Activated T-cell treated with anti-CD3 and anti-CD28 coated beads for 1 hour (primary cell): ENCODE data around the gene PIGH.
"Not testable (repeated sequence)": the region's sequence is repeated elsewhere in the genome, so short reads cannot be mapped to it uniquely, and the experiment has no call there.

Source experiments
- DNase-seq: peaks from one replicate; pipeline ENCODE4 v3.0.0-alpha.2; 2020; ENCODE audit warnings: low read depth

PIGH gene

DNA sequence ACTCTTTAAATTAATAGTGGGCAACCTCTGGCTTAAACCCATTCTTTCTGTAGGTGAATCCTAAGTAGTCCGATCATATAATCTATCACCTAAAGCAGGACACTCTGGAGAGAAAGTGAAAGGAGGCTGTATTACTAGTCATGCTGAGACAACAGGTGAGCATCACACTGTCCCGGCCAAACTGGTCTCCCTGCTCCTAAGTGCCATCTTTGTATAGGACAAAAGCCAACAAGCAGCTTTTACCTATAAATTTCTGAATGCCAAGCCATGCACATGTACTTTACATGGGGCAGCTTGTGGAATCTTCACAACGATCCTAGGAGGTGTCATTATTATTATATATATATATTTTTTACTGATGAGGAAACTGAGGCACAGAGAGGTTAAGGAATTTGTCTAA, 48.9 kb downstream of the PIGH start:
- no peak for DNase-seq

DNA sequence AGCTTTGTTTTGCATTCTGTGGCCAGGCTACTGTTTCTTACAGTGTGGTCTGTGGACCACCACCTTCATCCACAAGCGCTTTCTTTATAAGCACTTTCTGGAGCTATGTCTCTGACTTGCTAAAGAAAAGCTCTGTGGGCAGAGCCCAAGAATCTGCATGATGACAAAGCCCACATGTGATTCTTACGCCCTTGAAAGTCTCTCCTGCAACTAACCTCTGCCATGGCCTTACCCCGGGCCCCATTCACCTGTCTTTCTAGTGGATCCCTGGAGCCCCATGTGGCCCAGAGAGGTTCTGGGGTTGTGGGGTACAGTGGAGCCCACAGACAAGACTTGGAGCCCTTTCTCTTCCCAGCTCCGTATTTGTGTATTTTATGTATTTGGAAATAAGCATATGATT, 50.3 kb downstream of the PIGH start:
- no peak for DNase-seq

DNA sequence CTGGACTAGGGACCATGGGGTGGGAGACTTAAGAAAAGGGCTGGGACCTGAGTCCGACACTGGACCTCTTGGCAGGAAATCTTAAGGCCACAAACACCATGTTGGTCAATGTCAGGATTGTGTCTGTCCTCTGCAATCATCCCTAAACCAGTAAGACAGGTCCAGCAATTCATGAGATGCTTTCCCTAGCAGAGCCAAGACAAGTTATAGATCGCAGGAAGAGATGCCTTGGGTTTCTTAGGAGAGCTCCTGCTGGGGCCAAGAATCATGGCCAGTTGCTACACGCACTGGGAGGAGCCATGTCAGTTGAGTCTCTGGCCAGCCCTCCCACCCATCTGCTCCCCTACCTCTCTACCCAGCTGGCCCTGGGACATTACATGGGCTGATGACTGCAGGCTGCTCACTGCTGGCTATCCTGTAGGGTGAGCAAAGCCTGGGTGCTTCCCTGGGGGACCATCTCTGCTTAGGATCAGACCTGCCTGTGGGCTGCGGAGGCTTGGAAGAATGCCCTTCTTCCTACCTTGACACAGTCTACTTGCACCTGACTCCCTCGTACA, 52.8 kb downstream of the PIGH start:
- DNase-seq: no peak

DNA sequence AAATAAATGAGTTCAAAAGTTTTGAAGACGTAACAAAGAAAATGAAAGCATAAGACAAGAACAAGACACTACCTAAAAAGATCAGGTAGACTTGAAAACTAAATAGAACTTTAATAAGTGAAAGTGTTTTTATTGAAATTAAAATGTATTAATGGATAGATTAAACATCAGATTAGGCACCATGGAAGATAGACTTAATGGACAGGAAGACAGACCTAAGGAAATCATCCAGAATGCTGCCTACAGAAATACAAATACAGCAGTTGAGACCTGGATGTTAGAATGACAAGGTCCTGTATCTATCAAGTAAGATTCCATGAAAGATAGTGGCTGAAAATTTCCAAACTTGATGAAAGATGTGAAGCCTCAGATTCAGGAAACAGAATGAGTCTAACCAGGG, 55.5 kb downstream of the PIGH start:
- DNase-seq: no peak

DNA sequence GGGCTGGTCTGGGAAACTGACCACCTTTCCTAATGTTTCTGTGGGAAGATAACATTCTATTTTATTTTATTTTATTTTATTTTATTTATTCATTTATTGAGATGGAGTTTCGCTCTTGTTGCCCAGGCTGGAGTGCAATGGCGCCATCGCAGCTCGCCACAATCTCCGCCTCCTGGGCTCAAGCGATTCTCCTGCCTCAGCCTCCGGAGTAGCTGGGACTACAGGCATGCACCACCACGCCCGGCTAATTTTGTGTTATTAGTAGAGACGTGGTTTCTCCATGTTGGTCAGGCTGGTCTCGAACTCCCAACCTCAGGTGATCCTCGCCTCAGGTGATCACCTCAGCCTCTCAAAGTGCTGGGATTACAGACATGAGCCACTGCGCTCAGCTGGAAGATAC, 57.4 kb downstream of the PIGH start:
- not testable (repeated sequence) for DNase-seq

DNA sequence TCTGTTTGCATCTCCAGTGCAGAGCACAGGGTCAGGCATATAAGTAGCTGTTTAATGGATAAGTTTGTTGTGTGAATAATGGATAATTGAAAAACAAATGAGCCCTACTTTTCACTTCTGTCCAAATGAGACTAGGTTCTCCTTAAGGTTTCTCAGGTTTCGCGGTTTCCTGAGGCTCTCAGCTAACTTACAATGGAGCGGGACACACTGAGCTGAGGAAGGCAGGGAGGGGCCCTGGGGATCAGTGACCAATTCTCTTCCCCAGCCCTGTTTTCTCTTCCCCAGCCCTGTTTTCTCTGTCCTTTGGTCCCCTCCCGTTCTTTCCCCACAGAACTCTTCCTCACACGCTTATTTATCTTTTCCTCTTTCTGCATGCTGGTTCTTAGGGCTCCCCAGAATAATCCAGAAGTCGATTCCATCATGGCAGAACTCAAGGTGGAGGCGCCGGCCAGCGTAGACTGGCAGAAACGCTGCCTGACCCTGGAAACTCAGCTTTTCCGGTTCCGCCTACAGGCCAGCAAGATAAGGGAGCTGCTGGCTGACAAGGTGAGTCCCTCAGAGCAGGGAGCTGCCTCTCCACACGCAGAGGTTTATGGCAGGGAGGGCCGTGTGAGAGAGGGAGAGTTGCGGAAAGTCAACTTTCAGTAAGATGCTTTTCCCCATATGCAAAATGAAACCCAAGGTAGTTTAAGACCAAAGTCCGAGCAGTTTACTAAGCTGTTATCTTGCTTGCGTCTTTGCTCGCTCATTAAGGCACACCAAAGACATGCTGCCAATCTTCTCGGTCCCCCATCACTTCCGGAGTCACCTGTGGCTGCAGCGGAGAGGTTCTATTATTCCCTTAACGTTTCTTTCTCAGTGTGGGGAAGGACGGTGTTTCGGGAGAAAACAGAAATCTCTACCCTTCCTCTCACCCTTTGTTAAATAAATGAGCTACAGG, 58.4 kb downstream of the PIGH start:
- DNase-seq: no peak
